Erythroblast (primary cell): ENCODE data around the gene EPHA2.

ENCODE experiments used
- DNase-seq, 2 experiments: peaks; one replicate each; lab custom pipeline; 2025; lab: John Stamatoyannopoulos, UW
- GATA1 ChIP-seq: IDR thresholded peaks from 2 replicates; pipeline ENCODE4 v1.6.1; 2011; ENCODE audit warnings: low read depth, mild to moderate bottlenecking, control low read depth, low read length, moderate library complexity
- POLR2A ChIP-seq: IDR thresholded peaks from 2 replicates; pipeline ENCODE4 v1.6.1; 2011; ENCODE audit warnings: mild to moderate bottlenecking, low read length

The EPHA2 gene

DNA sequence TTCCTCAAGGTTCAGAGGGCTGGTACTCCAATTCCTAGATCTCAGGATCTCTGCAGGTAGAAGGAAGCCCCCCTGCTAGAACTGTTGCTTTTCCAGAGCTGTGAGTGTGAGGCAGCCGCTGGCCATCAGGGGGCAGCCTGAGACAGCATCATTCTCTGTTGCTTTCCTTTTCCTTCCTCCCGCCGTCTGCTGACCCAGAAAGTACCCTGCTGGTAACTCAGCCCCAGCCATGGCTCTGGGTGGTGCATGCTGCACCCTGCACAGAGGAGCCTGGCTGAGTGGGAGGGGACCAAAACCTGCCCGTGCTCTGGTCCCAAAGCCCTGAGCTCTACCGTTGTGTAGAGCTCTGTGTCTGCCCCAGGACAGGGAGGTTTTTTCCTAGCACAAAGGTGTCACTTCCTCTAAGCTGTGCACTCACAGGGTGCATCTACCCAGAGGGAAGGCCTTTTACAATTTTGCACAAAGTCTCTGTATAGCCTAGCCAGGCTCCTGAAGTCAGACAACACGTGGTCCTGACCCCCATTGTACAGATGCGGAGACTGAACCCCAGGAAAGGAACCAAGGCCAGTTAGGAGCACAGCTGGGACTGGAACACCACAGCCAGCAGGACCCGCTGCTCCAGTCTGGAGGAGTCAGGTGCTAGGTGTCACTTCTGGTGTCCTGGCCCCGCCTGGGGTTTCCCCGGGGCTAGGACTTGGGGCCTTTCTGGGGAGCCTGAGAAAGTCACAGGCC, 76.8 kb downstream of the EPHA2 start:
- peak; percentile 66 to 81 for DNase-seq

DNA sequence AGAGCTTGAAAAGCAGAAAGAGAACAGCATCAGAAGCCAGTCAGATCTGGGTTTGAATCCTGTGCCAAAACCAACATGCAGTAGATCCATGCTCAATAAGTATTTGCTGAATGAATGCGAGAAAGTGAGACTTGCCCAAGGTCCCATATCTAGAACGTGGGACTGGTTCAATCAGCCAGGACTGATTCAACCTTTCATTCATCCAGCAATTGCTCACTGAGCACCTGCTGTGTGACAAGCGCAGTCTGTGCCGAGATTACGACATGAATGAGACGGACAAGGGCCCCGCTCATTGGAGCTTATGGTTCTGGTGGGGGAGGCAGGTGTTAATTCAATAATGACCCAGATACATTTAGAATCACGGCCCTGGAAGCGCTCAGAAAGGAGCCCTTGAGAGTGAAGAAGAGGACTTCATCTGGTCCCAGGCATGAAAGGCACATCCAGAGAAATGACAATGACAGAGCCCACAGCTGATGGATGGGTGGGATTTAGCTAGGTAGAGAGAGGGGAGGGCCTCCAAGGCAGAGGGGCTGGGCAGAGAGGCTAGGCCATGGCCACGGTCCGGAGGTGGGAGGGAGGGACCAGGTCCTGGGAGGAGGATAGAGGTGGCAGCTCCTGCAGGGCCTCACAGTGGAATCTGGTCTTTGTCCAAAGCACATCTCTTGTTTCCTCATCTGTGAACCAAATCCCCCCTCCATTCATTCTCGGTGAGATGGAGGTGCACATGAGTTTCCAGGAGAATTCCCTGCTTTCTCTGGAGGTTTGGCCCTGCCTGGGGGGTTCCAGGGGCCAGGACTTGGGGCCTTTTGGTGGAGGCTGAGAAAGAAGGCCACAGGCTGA, 78.2 kb downstream of the EPHA2 start:
- DNase-seq: no peak
- TF ChIP-seq GATA1 (no peak), POLR2A (no peak)

More for the DNA sequence above, 76.8 kb downstream of the EPHA2 start:
- no peak for TF ChIP-seq GATA1
- no peak for TF ChIP-seq POLR2A

DNA sequence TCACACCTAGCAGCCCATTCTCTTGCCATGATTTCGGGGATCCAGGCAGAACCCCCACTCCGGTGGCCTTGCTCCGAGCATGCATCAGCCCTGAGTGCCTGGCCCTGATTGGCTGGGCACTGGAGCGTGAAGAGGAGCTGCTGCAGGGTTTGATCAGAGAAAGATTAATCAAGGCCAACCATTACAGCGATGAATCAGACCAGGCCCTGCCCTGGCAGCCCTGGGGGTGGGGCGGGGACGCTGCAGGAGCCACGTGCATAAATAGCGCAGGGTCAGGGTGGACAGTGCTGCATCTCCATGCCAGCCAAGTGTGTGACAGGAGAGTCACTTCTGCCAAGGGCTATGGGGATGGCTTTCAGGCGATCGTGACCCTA, 79.0 kb downstream of the EPHA2 start:
- DNase-seq: no peak
- TF ChIP-seq GATA1 (no peak), POLR2A (no peak)

DNA sequence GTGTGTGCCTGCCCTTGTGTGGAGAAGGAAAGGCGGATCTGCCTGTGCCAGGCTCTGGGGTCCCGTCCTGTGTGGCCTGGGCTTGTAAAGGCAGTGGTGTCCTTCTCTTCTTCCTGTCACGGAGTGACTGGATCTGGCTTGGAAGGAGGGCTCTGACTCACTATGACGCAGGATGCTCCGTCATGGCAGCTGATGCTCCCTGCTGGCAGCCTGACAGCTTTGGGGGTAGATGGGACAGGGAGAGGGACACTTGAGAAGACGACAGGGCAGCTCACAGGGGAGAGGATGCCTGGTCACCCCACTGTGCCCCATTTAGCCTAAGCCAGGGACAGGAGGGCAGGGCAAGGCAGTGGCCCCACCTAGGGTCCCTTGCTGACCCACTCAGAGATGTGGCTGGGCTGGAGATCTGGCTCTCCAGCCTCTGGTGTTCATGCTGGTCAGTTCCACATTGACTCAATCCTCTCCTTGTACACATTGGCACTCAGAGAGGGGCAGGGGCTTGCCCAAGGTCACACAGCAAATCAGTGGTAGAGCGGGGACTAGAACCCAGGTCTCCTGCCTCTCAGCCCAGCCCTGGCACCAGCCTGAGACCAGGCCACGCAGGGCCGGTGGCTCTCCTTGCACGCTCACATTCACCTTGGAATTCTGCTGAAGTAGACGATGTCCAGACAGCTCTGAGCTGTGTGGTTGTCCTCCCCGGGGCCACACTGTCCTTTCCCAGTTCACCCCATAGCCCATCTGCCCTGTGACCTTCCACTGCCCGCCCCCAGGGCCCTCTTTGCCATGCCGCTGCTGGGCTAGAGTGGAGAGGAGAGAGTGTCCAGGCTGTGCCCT, 79.6 kb downstream of the EPHA2 start:
- TF ChIP-seq GATA1: no peak
- TF ChIP-seq POLR2A: no peak
- peak; percentile 38 to 73 for DNase-seq

DNA sequence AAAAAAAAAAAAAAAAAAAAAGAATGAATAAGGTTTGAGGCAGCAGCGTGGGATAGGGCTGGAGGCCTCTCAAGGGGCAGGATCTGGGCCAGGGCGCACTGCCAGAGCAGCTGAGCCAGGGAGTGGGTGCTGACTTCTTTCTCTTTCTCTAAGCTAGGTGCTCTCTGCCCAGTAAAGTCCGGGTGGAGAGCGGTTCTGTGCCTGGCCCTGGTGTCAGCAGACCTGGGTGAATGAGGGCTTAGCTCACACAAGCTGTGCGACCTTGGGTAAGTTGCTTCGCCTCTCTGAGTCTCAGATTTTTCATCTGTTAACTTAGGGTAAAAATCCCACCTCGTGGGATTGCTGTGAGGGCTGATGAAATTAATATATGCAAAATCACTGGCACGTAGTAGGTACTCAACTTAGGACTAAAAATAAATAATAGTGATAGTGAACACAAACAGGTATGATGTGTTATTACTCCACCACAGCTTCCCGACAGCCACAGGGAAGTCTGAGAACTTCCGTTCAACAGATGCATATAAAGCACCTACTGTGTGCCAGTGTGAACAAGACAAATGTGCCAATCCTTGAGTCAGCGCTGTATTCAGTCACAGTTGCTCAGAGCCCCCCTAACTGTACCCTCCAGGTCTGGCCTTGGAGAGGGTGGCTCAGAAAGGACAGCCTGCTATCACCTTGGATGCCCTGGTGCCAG, 80.4 kb downstream of the EPHA2 start:
- no peak for TF ChIP-seq GATA1
- no peak for TF ChIP-seq POLR2A
- DNase-seq: peak in 1 of 2 experiments; percentile 20
